HCT116 (cell line): ENCODE data around the gene ZNF783. TPM values are rescaled to one million over a fixed set of nuclear protein-coding genes. Genes with fewer than 3 reads are reported as not detected.

Source experiments
- ATAC-seq: fragments of 200-7000 bp; cut with Tn5 transposase; 2 replicates; pipeline ENCODE4 v1.9.1; 2020; ENCODE audit warnings: mild to moderate bottlenecking, moderate library complexity
- BruUV-seq: library from RNA; stranded (reverse); fragments of 400-500 nt; replicated peaks from 2 replicates; lab custom pipeline; 2021; lab: Mats Ljungman, UMichigan
- CTCF ChIA-PET: fragments of 300-600 bp; sonication (Branson Sonifier 250); formaldehyde crosslinking; loops from one replicate; lab custom pipeline; 2021; ENCODE audit warnings: antibody characterized with exemption; lab: Charles Lee
- POLR2A ChIA-PET: fragments of 300-600, 350-600 bp; sonication (Branson Sonifier 250); formaldehyde crosslinking; loops from one replicate; lab custom pipeline; 2021; ENCODE audit warnings: antibody characterized with exemption; lab: Charles Lee
- RAD21 ChIA-PET, 2 experiments: fragments of 300-600 bp; sonication (Branson Sonifier 250); formaldehyde crosslinking; loops; one replicate each; lab custom pipeline; 2023; ENCODE audit warnings: low total read pairs in 2 of 2; ENCODE audit not compliant: uncharacterized antibody in 2 of 2, unreplicated experiment in 2 of 2, low non-redundant PET in 1 of 2; lab: Charles Lee
- DNase-seq: peaks from one replicate; pipeline ENCODE4 v3.0.0-alpha.2; 2010; ENCODE audit warnings: low read depth, low spot score
- H2AFZ ChIP-seq: fragments of 200-600 bp; shearing (Covaris generic), sonication (generic); 2 replicates; pipeline ENCODE4 v1.6.1; 2017; ENCODE audit warnings: low read depth, mixed run types, mixed read lengths, antibody characterized with exemption, low read length; ENCODE audit not compliant: poor library complexity, severe bottlenecking
- H3K27ac ChIP-seq: 2 replicates; pipeline ENCODE4 v1.5.1; 2012; ENCODE audit warnings: low read depth, low read length
- H3K27me3 ChIP-seq: fragments of 200-600 bp; sonication (generic); 2 replicates; pipeline ENCODE4 v1.6.1; 2016; ENCODE audit warnings: mixed run types, low read length, mixed read lengths; ENCODE audit not compliant: insufficient read depth
- H3K36me3 ChIP-seq, 2 experiments: fragments of 200-500 bp in 1 of 2; fragments of 200-600 bp in 1 of 2; sonication (Bioruptor generic) in 1 of 2; sonication (generic) in 1 of 2; 2 replicates each; pipeline versions ENCODE4 v1.5.1 to v1.6.1; 2014 to 2016; ENCODE audit warnings: low read length in 2 of 2, inconsistent platforms in 1 of 2, mixed read lengths in 1 of 2, mixed run types in 1 of 2; ENCODE audit not compliant: insufficient read depth in 2 of 2, control insufficient read depth in 1 of 2
- H3K4me1 ChIP-seq, 2 experiments: fragments of 200-600 bp in 1 of 2; sonication (generic) in 1 of 2; 2 replicates each; pipeline versions ENCODE4 v1.5.1 to v1.6.1; 2012 to 2017; ENCODE audit warnings: low read length in 2 of 2, inconsistent platforms in 1 of 2, mild to moderate bottlenecking in 1 of 2, mixed read lengths in 1 of 2, mixed run types in 1 of 2, moderate library complexity in 1 of 2; ENCODE audit not compliant: insufficient read depth in 2 of 2, control insufficient read depth in 1 of 2
- H3K4me2 ChIP-seq: fragments of 200-600 bp; sonication (generic); 2 replicates; pipeline ENCODE4 v1.6.1; 2017; ENCODE audit warnings: mixed run types, low read length, mixed read lengths
- H3K4me3 ChIP-seq, 2 experiments: fragments of 200-600 bp in 1 of 2; sonication (generic) in 1 of 2; replicated peaks in 1 of 2; 2 replicates each; pipeline ENCODE4 v1.5.1; 2011 to 2016; ENCODE audit warnings: low read length in 2 of 2, control low read depth in 1 of 2, low read depth in 1 of 2, mild to moderate bottlenecking in 1 of 2, mixed read lengths in 1 of 2, mixed run types in 1 of 2
- H3K79me2 ChIP-seq: fragments of 200-600 bp; sonication (generic); 2 replicates; pipeline ENCODE4 v1.6.1; 2017; ENCODE audit warnings: mild to moderate bottlenecking, mixed run types, low read length, moderate library complexity, mixed read lengths; ENCODE audit not compliant: insufficient read depth
- H3K9ac ChIP-seq: fragments of 200-600 bp; sonication (generic); 2 replicates; pipeline ENCODE4 v1.6.1; 2016; ENCODE audit warnings: low read length, mixed read lengths
- H3K9me2 ChIP-seq: fragments of 200-600 bp; sonication (generic), shearing (Covaris generic); 2 replicates; pipeline ENCODE4 v1.6.1; 2017; ENCODE audit warnings: mixed run types, mild to moderate bottlenecking, moderate library complexity; ENCODE audit not compliant: insufficient read depth
- H3K9me3 ChIP-seq, 2 experiments: fragments of 200-500 bp in 1 of 2; fragments of 200-600 bp in 1 of 2; sonication (Bioruptor generic) in 1 of 2; sonication (generic) in 1 of 2; 2 replicates each; pipeline ENCODE4 v1.6.1; 2014 to 2017; ENCODE audit warnings: low read length in 2 of 2, mixed read lengths in 2 of 2, inconsistent platforms in 1 of 2, low read depth in 1 of 2, mild to moderate bottlenecking in 1 of 2, mixed run types in 1 of 2, moderate library complexity in 1 of 2; ENCODE audit not compliant: control insufficient read depth in 1 of 2, insufficient read depth in 1 of 2
- H4K20me1 ChIP-seq: fragments of 200-600 bp; sonication (generic), shearing (Covaris generic); 2 replicates; pipeline ENCODE4 v1.6.1; 2017; ENCODE audit warnings: mixed run types, mild to moderate bottlenecking, moderate library complexity; ENCODE audit not compliant: insufficient read depth
- CEBPB ChIP-seq: IDR thresholded peaks from 2 replicates; pipeline ENCODE4 v1.6.1; 2012; ENCODE audit warnings: low read depth
- EGR1 ChIP-seq: IDR thresholded peaks from 2 replicates; pipeline ENCODE4 v1.6.1; 2012; ENCODE audit warnings: low read depth
- ELF1 ChIP-seq: IDR thresholded peaks from 2 replicates; pipeline ENCODE4 v1.6.1; 2012; ENCODE audit warnings: low read depth, borderline replicate concordance
- EZH2 ChIP-seq: fragments of 200-600 bp; sonication (generic); IDR thresholded peaks from 2 replicates; pipeline ENCODE4 v1.6.1; 2017; ENCODE audit warnings: antibody characterized with exemption, mixed run types
- EZH2phosphoT487 ChIP-seq: fragments of 200-600 bp; IDR thresholded peaks from 2 replicates; pipeline ENCODE4 v1.6.1; 2018; ENCODE audit warnings: antibody characterized with exemption, borderline replicate concordance
- FOSL1 ChIP-seq: IDR thresholded peaks from 2 replicates; pipeline ENCODE4 v1.6.1; 2012; ENCODE audit warnings: low read depth
- JUND ChIP-seq: IDR thresholded peaks from 2 replicates; pipeline ENCODE4 v1.6.1; 2012
- POLR2A ChIP-seq: IDR thresholded peaks from 2 replicates; pipeline ENCODE4 v1.7.0; 2011; ENCODE audit warnings: borderline replicate concordance; ENCODE audit not compliant: insufficient read depth, insufficient read length; ENCODE audit errors: extremely low read depth
- REST ChIP-seq: IDR thresholded peaks from 2 replicates; pipeline ENCODE4 v1.6.1; 2012; ENCODE audit warnings: low read depth
- SIN3A ChIP-seq: IDR thresholded peaks from 2 replicates; pipeline ENCODE4 v1.6.1; 2012; ENCODE audit warnings: low read depth
- SRF ChIP-seq: IDR thresholded peaks from 2 replicates; pipeline ENCODE4 v1.6.1; 2012; ENCODE audit warnings: low read depth
- TCF7L2 ChIP-seq: IDR thresholded peaks from 2 replicates; pipeline ENCODE4 v1.7.0; 2011; ENCODE audit warnings: borderline replicate concordance, inconsistent platforms; ENCODE audit not compliant: insufficient read depth, insufficient read length; ENCODE audit errors: extremely low read depth
- YY1 ChIP-seq: IDR thresholded peaks from 2 replicates; pipeline ENCODE4 v1.6.1; 2011; ENCODE audit warnings: low read length, low read depth, moderate library complexity, mild to moderate bottlenecking; ENCODE audit not compliant: insufficient replicate concordance; ENCODE audit errors: extremely low read depth
- ZNF274 ChIP-seq: fragments of 200-500 bp; sonication (Bioruptor generic); IDR thresholded peaks from 2 replicates; pipeline ENCODE4 v1.6.1; 2014; ENCODE audit warnings: mild to moderate bottlenecking, low read depth, low read length, inconsistent platforms
- intact Hi-C: fragments of 100-400 bp; cut with micrococcal nuclease; formaldehyde crosslinking; loops from 2 replicates; pipeline ENCODE4 v1.10.0; 2022
- total RNA-seq: library from RNA; stranded (reverse); gene quantifications from one replicate; pipeline ENCODE4 v1.2.1, GENCODE V29; 2021; ENCODE audit not compliant: unreplicated experiment
- TF ChIP-seq, protein P1 (sequence below): IDR thresholded peaks from 2 replicates; pipeline ENCODE4 v1.6.1; 2012

ZNF783 gene
- total RNA-seq, 1 experiment from 2014 or later, result 12.5 TPM

DNA sequence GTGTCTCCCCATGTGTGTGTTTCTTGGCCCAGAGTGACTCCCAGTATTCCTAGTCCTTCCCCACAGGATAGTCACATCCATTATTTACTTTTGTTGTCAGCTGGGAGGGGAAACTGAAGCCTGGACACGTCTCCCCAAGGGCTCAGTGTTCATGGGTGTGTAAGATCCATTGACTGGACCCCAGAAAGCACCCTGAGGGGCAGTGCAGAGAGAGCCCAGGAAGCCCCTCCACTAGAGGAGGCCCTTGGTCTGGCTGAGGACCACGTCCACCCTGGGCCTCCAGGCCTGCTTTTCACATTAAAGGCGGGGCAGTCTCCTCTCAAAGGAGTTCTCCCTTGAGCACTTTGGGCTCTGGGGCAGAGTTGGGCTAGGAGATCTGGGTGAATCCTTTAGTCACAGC, 21.3 kb downstream of the ZNF783 start:
- no peak for TF ChIP-seq EGR1
- no peak for TF ChIP-seq REST
- TF ChIP-seq JUND, result no peak
- no peak for TF ChIP-seq YY1
- TF ChIP-seq ZNF274, result no peak
- TF ChIP-seq, protein P1, sequence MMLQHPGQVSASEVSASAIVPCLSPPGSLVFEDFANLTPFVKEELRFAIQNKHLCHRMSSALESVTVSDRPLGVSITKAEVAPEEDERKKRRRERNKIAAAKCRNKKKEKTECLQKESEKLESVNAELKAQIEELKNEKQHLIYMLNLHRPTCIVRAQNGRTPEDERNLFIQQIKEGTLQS, result no peak
- TF ChIP-seq SRF, result no peak
- no peak for TF ChIP-seq CEBPB
- no peak for TF ChIP-seq FOSL1
- TF ChIP-seq POLR2A, result no peak
- no peak for TF ChIP-seq ELF1
- TF ChIP-seq EZH2phosphoT487, result no peak
- TF ChIP-seq EZH2, result no peak
- no peak for TF ChIP-seq TCF7L2
- no peak for TF ChIP-seq SIN3A
- TF ChIP-seq, all 23 proteins: peak for 0
- ChIA-PET POLR2A (no interaction called here), RAD21 (no interaction called here), CTCF (no interaction called here)
- no peak overlapping the region for H3K4me2 ChIP-seq
- H2AFZ ChIP-seq, result no peak overlapping the region
- intact Hi-C loops, result no loop called here
- H4K20me1 ChIP-seq, result no peaks in the 10 kb centered on the region
- H3K9me2 ChIP-seq, result no peaks in the 10 kb centered on the region
- BruUV-seq, result no TSS peak
- H3K27ac ChIP-seq, result no peak overlapping the region
- no peaks in the 10 kb centered on the region for H3K27me3 ChIP-seq
- H3K79me2 ChIP-seq, result no peaks in the 10 kb centered on the region
- H3K9me3 ChIP-seq, result no peaks in the 10 kb centered on the region
- H3K9ac ChIP-seq, result no peak overlapping the region
- 0 out of 4 replicates have a peak, but pooled peaks cover 0 to 2% of the 10 kb centered on the region in 2 experiments for H3K36me3 ChIP-seq
- peaks cover 2 to 14% of the 10 kb centered on the region in 2 experiments; a peak in 3 of 4 replicates for H3K4me1 ChIP-seq
- ATAC-seq (no peak), DNase-seq (no peak)
- no peak overlapping the region for H3K4me3 ChIP-seq
